ENCODE results near the gene OR11H6. TPM values are rescaled to one million over a fixed set of nuclear protein-coding genes. Genes with fewer than 3 reads are reported as not detected.
"Not testable (repeated sequence)": the region's sequence is repeated elsewhere in the genome, so short reads cannot be mapped to it uniquely, and the experiment has no call there.

OR11H6 gene, protein sequence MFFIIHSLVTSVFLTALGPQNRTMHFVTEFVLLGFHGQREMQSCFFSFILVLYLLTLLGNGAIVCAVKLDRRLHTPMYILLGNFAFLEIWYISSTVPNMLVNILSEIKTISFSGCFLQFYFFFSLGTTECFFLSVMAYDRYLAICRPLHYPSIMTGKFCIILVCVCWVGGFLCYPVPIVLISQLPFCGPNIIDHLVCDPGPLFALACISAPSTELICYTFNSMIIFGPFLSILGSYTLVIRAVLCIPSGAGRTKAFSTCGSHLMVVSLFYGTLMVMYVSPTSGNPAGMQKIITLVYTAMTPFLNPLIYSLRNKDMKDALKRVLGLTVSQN
- not detected for polyA plus RNA-seq (ENCODE audit: insufficient read length in 3 of 3)

DNA sequence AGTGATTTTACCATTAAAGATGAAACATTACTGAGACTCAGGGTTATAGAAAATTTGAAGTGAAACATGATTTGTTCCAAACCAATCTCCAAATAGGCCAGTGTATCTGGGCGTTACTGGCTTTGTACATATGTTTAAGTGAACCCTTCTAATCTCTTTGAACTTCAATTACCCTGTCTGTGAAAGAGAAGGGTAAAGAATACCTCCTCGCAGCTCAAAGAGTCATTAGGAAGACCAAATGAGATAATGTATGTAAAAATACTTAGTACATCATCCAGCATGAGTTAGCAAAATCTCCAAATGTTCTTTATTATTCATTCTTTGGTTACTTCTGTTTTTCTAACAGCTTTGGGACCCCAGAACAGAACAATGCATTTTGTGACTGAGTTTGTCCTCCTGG, at the start of gene OR11H6:
Gene OR11H6 (plus strand): TSS at position 301 of the 400 bp plus-strand sequence. CDS start 0 bp downstream, at position 301.
- DNase-seq (ENCODE audit: low read depth in 3 of 3, low spot score in 2 of 3) = no peak

DNA sequence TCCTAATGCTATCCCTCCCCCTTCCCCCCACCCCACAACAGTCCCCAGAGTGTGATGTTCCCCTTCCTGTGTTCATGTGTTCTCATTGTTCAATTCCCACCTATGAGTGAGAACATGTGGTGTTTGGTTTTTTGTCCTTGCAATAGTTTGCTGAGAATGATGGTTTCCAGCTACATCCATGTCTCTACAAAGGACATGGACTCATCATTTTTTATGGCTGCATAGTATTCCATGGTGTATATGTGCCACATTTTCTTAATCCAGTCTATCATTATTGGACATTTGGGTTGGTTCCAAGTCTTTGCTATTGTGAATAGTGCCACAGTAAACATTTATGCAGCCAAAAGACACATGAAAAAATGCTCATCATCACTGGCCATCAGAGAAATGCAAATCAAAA, 49.3 kb upstream of the OR11H6 start:
- DNase-seq (ENCODE audit: low read depth in 3 of 3, low spot score in 2 of 3) = not testable (repeated sequence)

DNA sequence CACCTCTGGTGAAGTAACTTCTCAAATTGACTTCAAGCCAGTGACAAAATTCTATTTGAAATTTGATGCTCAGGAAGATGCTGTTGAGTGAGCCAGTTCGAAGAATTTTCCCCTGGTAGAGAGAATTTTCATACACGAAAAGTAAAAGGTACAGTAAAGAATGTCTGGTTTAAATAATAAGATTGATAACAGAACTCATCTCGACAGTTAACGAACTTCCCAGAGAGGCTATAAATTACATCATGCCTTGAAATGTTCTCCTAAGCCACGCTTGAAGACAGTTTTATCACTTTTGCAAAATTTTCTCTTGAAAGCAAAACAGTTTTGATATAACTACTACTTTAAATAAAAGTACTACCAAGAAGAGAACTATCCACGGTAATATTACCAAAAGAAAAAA, 47.2 kb upstream of the OR11H6 start:
- no peak for DNase-seq (ENCODE audit: low read depth in 3 of 3, low spot score in 2 of 3)

DNA sequence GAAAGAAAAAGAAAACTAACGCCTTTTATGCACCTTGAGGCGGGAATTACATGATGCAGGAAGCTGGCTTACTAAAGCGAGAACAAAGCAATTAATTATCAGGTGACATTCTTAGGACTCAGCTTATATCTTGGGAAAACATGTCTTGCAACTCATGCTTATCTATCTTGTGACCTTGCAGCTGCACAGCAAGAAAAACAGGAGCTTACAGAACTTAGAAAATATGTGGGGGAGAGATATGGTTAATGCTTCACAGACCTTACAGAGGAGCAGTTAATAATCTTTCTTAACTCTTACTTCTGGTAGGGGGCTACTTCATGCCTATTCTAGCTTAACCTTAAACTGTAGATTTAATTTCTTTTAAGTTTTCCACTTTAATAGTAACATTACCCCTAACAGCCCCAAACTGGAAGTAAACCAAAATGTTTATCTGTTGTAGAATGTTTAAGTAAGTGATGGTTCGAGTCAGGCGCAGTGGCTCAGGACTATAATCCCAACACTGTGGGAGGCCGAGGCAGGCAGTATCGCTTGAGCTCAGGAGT, 46.0 kb upstream of the OR11H6 start:
- no peak for DNase-seq (ENCODE audit: low read depth in 3 of 3, low spot score in 2 of 3)

- DNase-seq (ENCODE audit: low read depth in 3 of 3, low spot score in 2 of 3) = no peak
These were observed 44.3 kb upstream of the OR11H6 start for GRCh38 chr14:20179218-20179617.

DNA sequence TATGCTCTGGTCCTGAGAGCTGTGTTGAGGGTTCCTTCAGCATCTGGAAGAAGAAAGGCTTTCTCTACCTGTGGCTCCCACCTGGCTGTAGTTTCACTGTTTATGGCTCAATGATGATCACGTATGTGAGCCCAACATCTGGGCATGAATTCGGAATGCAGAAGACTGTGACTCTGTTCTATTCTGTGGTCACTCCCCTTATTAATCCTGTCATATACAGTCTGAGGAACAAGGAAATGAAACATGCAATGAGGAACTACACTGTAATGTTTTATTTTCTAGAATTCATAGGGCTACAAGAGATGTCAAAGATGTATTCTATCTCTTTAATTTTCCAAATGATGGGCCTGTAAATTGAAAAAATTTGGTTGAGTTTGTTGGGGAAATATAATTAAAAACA, 43.6 kb upstream of the OR11H6 start:
- DNase-seq (ENCODE audit: low read depth in 3 of 3, low spot score in 2 of 3) = no peak

DNA sequence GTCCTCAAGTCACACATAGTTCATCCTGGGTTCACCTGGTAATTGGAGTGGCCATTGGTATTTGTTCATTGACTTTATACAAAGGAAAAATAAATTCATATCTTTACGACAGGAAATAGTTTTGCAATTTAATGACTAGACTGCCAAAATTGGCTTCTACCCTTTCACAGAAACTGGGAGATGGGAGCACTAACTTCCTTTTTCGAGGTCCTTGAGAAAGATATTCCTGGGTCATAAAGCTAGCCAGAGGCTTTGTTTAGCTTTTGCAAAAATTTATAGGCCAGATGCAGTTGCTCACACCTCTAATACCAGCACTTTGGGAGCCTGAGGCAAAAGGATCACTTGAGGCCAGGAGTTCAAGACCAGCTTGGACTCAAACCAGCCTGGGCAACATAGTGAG, 43.0 kb upstream of the OR11H6 start:
- DNase-seq (ENCODE audit: low read depth in 3 of 3, low spot score in 2 of 3) = no peak

- no peak for DNase-seq (ENCODE audit: low read depth in 3 of 3, low spot score in 2 of 3)
These were observed 39.3 kb upstream of the OR11H6 start for GRCh38 chr14:20184181-20184580.

DNA sequence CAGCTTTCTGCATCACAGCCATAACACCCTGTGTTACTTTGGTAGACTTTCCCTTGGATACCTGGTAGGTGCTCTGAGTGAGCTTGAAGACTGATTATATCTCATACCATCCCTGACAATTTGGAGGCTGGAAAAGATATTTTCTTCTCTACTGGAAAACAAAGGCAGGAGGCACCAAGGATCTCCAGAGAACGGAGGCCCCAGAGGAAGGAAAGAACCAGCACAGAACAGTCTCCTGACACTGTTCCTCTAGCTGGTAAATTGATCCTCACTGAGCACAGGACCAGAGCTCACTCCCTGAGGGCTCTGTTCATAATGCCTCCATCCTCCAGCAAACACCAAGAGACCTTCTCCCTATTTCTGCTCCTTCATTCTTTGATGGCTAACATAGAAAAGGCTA, 32.9 kb upstream of the OR11H6 start, which contains the start of gene OR11G2:
Gene OR11G2 (plus strand): TSS at position 301 of the 400 bp plus-strand sequence. CDS start 6,542 bp downstream, outside the sequence.
- DNase-seq (ENCODE audit: low read depth in 3 of 3, low spot score in 2 of 3) = no peak

- no peak for DNase-seq (ENCODE audit: low read depth in 3 of 3, low spot score in 2 of 3)
These were observed 32.1 kb upstream of the OR11H6 start for GRCh38 chr14:20191396-20191795.

GRCh38 chr14:20194101-20194500, 29.4 kb upstream of the OR11H6 start:
- no peak for DNase-seq (ENCODE audit: low read depth in 3 of 3, low spot score in 2 of 3)

DNA sequence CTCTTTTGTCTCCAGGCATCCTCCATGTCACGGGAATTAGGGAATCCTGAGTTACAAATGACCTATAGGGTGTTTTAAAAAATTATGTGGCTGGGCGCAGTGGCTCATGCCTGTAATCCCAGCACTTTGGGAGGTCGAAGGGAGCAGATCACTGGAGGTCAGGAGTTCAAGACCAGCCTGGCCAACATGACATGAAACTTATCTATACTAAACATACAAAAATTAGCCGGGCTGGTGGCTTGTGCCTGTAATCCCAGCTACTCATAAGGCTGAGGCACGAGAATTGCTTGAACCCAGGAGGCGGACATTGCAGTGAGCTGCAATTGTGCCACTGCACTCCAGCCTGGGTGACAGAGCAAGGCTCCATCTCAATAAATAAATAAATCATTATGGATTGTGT, 28.3 kb upstream of the OR11H6 start:
- not testable (repeated sequence) for DNase-seq (ENCODE audit: low read depth in 3 of 3, low spot score in 2 of 3)

DNA sequence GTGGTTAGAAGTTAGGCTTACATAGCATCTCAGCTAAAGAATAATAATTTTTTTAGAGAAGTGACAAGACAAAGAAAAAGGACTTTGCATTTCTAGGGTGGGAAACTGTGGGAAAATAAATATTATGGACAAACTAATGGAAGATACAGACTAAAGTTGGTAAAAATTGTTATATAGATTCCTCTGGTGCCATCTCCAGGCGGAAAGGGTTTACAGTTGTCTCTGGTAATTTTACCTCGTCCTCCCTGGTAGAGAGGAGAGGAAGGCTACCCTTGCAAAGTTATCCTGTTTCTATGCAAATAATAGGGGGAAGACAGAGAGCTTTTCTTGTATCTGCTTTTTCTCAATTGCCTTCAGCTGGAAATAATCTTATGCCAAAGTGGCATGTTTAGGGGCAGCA, 27.6 kb upstream of the OR11H6 start:
- no peak for DNase-seq (ENCODE audit: low read depth in 3 of 3, low spot score in 2 of 3)

DNA sequence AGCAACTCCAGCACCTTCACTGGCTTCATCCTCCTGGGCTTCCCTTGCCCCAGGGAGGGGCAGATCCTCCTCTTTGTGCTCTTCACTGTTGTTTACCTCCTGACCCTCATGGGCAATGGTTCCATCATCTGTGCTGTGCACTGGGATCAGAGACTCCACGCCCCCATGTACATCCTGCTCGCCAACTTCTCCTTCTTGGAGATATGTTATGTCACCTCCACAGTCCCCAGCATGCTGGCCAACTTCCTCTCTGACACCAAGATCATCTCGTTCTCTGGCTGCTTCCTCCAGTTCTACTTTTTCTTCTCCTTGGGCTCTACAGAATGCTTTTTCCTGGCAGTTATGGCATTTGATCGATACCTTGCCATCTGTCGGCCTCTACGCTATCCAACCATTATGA, 26.1 kb upstream of the OR11H6 start:
- DNase-seq (ENCODE audit: low read depth in 3 of 3, low spot score in 2 of 3) = no peak

DNA sequence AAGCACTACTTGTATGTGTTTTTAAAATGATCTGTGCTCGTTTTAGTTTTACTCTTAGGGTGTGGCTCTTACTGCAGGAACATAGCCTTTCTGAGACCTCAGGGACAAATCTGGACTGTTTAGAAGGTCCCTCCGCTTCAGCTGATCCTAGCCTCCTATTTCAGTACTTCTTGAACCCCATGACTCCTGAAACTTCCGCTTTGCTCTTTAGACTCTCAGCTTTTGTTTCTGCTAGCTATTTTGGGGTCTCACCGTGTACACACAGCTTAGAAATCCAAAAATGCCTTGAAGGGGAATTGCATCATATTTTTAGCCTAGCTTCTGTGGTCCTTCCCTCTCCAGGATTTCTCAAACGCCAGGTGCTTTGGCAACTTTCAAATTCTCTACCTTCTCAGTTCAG, 24.5 kb upstream of the OR11H6 start:
- DNase-seq (ENCODE audit: low read depth in 3 of 3, low spot score in 2 of 3) = no peak

- DNase-seq (ENCODE audit: low read depth in 3 of 3, low spot score in 2 of 3) = no peak
These were observed 18.8 kb upstream of the OR11H6 start for GRCh38 chr14:20204721-20205120.

DNA sequence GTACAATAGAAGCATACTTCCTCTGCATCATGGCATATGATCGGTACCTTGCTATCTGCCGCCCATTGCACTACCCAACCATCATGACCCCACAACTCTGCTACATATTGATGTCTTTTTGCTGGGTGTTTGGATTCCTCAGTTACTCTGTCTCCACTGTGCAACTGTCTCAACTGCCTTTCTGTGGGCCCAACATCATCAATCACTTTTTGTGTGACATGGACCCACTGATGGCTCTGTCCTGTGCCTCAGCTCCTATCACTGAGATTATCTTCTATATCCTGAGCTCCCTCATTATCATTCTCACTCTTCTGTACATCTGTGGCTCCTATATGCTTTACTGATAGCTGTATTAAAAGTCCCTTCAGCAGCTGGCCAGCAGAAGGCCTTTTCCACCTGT, 13.9 kb upstream of the OR11H6 start:
- DNase-seq (ENCODE audit: low read depth in 3 of 3, low spot score in 2 of 3) = no peak

DNA sequence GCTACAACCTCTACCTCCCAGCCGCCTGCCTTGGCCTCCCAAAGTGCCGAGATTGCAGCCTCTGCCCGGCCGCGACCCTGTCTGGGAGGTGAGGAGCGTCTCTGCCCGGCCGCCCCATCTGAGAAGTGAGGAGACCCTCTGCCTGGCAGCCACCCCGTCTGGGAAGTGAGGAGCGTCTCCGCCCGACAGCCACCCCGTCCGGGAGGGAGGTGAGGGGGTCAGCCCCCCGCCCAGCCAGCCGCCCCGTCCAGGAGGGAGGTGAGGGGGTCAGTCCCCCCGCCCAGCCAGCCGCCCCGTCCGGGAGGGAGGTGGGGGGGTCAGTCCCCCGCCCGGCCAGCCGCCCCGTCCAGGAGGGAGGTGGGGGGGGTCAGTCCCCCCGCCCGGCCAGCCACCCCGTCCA, 11.1 kb upstream of the OR11H6 start:
- not testable (repeated sequence) for DNase-seq (ENCODE audit: low read depth in 3 of 3, low spot score in 2 of 3)

DNA sequence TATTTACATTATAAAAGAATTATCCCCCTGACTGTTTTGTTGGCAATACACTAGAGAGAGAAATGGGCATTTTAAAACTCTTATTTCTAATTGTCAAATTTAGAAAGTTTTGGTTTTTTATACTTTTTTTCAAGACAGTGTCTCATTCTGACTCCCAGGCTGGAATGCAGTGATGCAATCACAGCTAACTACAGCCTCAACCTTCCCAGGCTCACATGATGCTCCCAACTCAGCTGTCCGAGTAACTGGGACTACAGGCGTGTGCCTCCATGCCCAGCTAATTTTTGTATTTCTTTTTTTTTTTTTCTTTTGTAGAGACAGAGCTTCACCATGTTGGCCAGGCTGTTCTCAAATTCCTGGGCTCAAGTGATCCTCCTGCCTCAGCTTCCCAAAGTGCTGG, 8.3 kb upstream of the OR11H6 start:
- no peak for DNase-seq (ENCODE audit: low read depth in 3 of 3, low spot score in 2 of 3)

- no peak for DNase-seq (ENCODE audit: low read depth in 3 of 3, low spot score in 2 of 3)
These were observed 4.5 kb upstream of the OR11H6 start for GRCh38 chr14:20219033-20219432.

DNA sequence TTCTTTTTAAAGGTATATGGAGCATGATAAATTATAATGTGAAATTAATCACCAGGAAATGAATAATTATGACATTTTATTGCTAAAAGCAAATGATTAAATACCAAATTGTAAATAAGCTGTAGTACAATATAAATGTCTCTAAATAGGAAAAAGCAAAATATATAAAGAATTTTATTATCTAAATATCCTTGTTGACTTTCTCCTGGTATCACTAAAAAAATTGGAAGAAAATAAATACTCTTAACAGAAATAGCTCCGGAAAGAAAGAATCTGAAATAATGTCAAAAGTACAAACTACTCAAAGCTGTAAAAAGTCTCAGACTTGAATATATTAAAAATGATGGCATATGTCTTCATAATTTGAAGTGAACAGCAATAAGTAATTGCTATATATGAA, 5.2 kb downstream of the OR11H6 start, which contains the start of gene OR11H7:
Gene OR11H7 (plus strand): TSS at position 301 of the 400 bp plus-strand sequence.
- DNase-seq (ENCODE audit: low read depth in 3 of 3, low spot score in 2 of 3) = no peak

DNA sequence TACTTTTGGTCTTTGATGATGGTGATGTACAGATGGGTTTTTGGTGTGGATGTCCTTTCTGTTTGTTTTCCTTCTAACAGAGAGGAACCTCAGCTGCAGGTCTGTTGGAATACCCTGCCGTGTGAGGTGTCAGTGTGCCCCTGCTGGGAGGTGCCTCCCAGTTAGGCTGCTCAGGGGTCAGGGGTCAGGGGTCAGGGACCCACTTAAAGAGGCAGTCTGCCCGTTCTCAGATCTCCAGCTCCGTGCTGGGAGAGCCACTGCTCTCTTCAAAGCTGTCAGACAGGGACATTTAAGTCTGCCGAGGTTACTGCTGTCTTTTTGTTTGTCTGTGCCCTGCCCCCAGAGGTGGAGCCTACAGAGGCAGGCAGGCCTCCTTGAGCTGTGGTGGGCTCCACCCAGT, 11.9 kb downstream of the OR11H6 start:
- not testable (repeated sequence) for DNase-seq (ENCODE audit: low read depth in 3 of 3, low spot score in 2 of 3)

Measured in right renal cortex interstitium (tissue), 3 donors.